SU-DHL-6 (cell line): ENCODE results near the gene MAB21L4.

Source experiments
- H2AFZ ChIP-seq: fragments of 200-600 bp; sonication (generic); 2 replicates; pipeline ENCODE4 v1.6.1; 2014; ENCODE audit warnings: low read depth, mild to moderate bottlenecking, moderate library complexity, mixed read lengths, antibody characterized with exemption, low read length; ENCODE audit not compliant: severe bottlenecking
- H3F3A ChIP-seq: fragments of 200-600 bp; shearing (Covaris generic); 2 replicates; pipeline ENCODE4 v1.6.0; 2016; ENCODE audit warnings: antibody characterized with exemption, mild to moderate bottlenecking; ENCODE audit not compliant: insufficient read depth
- H3K27ac ChIP-seq: fragments of 200-600 bp; sonication (generic); 2 replicates; pipeline ENCODE4 v1.5.1; 2016; ENCODE audit warnings: low read depth, mild to moderate bottlenecking, low read length, moderate library complexity, mixed read lengths
- H3K27me3 ChIP-seq: fragments of 200-600 bp; sonication (generic), shearing (Covaris generic); 2 replicates; pipeline ENCODE4 v1.6.0; 2014; ENCODE audit warnings: mild to moderate bottlenecking, low read length
- H3K36me3 ChIP-seq: fragments of 200-600 bp; sonication (generic); 2 replicates; pipeline ENCODE4 v1.6.1; 2014; ENCODE audit warnings: mild to moderate bottlenecking, low read length, mixed read lengths
- H3K4me2 ChIP-seq: fragments of 300-600, 200-600 bp; shearing (Covaris generic), sonication (generic); 2 replicates; pipeline ENCODE4 v1.6.0; 2014; ENCODE audit warnings: low read length, low read depth, mild to moderate bottlenecking; ENCODE audit not compliant: poor library complexity, severe bottlenecking
- H3K4me3 ChIP-seq: fragments of 200-600 bp; sonication (generic); 2 replicates; pipeline ENCODE4 v1.5.1; 2014; ENCODE audit warnings: antibody characterized with exemption, low read length, mild to moderate bottlenecking, mixed read lengths; ENCODE audit not compliant: insufficient read depth, poor library complexity, severe bottlenecking
- H3K79me2 ChIP-seq: fragments of 200-600 bp; sonication (generic); 2 replicates; pipeline ENCODE4 v1.6.1; 2014; ENCODE audit warnings: mild to moderate bottlenecking, low read length, moderate library complexity; ENCODE audit not compliant: insufficient read depth
- H3K9ac ChIP-seq: fragments of 200-600 bp; sonication (generic); 2 replicates; pipeline ENCODE4 v1.7.0; 2014; ENCODE audit warnings: mild to moderate bottlenecking, low read length
- H3K9me2 ChIP-seq: fragments of 200-600 bp; sonication (generic); replicated peaks from 2 replicates; pipeline ENCODE4 v1.6.1; 2014; ENCODE audit warnings: low read length; ENCODE audit not compliant: insufficient read depth
- H3K9me3 ChIP-seq: fragments of 200-600 bp; sonication (generic); 2 replicates; pipeline ENCODE4 v1.6.1; 2014; ENCODE audit warnings: low read length, mixed read lengths; ENCODE audit not compliant: insufficient read depth
- H4K20me1 ChIP-seq: fragments of 200-600 bp; sonication (generic); 2 replicates; pipeline ENCODE4 v1.6.1; 2014; ENCODE audit warnings: low read depth, mild to moderate bottlenecking, antibody characterized with exemption, low read length, moderate library complexity, mixed read lengths
- EZH2phosphoT487 ChIP-seq: fragments of 200-600 bp; sonication (generic), shearing (Covaris generic); conservative IDR thresholded peaks from 2 replicates; pipeline ENCODE4 v1.6.1; 2018; ENCODE audit warnings: mild to moderate bottlenecking, antibody characterized with exemption, low read length, moderate library complexity, mixed read lengths
- TF ChIP-seq, protein P1 (sequence below): fragments of 200-600 bp; sonication (generic); IDR thresholded peaks from one replicate; pipeline ENCODE4 v1.5.1; 2017; ENCODE audit warnings: antibody characterized with exemption, mild to moderate bottlenecking, low read length, moderate library complexity; ENCODE audit not compliant: insufficient read depth, poor library complexity, severe bottlenecking

Gene MAB21L4

DNA sequence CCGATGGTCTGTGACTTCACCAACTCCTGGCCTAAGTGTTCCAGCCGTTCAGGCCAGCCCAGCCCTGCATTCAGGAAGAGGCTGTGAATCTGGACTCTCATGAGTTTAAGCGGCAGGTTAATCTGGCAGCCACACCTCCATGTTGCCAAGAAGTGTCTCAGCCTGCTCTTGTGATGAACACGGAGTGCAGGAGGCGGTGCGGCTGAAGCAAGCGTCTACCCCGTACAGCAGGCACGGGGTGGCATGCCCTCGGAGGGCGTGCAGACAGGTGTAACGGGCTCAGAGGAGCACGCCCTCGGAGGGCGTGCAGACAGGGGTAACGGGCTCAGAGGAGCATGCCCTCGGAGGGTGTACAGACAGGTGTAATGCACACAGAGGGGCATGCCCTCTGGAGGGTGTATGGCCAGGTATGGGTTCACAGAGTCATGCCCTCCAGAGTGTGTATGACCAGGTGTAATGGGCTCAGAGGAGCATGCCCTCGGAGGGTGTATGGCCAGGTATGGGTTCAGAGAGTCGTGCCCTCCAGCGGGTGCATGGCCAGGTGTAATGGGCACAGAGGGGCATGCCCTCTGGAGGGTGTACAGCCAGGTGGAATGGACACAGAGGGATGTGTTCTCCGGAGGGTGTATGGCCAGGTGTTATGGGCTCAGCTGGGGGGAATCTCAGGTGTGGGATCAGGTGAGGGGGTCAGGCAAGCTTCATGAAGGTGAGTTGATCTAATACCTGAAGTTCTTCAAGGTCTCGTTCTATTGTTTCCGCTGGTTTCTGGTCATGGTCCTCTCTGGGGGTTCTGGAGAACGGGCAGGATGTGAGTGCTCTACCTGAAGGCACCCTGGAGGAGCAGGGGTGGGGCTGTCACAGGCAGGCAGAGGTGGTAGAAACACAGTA lies 32.8 kb upstream of the MAB21L4 start:
- Histone ChIP-seq H3K4me2 (no peak overlapping the region), H4K20me1 (no peaks in the 10 kb centered on the region), H3K9me2 (no peaks in the 10 kb centered on the region), H3K27ac (no peak overlapping the region), H3K27me3 (no peaks in the 10 kb centered on the region), H3K9me3 (no peaks in the 10 kb centered on the region), H3K9ac (no peak overlapping the region), H2AFZ (no peak overlapping the region), H3K79me2 (no peaks in the 10 kb centered on the region), H3F3A (no peaks in the 10 kb centered on the region), H3K36me3 (no peaks in the 10 kb centered on the region), H3K4me3 (no peak overlapping the region)
- TF ChIP-seq, protein P1, sequence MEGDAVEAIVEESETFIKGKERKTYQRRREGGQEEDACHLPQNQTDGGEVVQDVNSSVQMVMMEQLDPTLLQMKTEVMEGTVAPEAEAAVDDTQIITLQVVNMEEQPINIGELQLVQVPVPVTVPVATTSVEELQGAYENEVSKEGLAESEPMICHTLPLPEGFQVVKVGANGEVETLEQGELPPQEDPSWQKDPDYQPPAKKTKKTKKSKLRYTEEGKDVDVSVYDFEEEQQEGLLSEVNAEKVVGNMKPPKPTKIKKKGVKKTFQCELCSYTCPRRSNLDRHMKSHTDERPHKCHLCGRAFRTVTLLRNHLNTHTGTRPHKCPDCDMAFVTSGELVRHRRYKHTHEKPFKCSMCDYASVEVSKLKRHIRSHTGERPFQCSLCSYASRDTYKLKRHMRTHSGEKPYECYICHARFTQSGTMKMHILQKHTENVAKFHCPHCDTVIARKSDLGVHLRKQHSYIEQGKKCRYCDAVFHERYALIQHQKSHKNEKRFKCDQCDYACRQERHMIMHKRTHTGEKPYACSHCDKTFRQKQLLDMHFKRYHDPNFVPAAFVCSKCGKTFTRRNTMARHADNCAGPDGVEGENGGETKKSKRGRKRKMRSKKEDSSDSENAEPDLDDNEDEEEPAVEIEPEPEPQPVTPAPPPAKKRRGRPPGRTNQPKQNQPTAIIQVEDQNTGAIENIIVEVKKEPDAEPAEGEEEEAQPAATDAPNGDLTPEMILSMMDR = no peak
- no peak for TF ChIP-seq EZH2phosphoT487

DNA sequence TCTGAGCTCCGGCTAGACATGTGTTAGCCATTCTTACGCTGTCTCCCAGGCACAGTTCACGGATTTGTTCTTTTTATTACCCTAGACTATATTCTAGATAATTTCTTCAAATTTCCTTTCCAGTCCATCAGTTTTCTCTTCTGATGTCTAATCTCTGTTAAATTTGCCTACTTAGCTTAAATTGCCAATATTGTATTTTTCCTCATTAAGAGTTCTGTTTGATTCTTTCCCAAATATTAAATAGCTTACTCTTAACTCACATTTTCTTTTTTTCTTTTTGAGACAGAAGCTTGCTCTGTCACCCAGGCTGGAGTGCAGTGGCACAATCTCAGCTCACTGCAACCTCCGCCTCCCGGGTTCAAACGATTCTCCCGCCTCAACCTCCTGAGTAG lies 31.4 kb upstream of the MAB21L4 start:
- TF ChIP-seq, protein P1 = no peak
- no peak for TF ChIP-seq EZH2phosphoT487
- H3K4me3 ChIP-seq = no peak overlapping the region

DNA sequence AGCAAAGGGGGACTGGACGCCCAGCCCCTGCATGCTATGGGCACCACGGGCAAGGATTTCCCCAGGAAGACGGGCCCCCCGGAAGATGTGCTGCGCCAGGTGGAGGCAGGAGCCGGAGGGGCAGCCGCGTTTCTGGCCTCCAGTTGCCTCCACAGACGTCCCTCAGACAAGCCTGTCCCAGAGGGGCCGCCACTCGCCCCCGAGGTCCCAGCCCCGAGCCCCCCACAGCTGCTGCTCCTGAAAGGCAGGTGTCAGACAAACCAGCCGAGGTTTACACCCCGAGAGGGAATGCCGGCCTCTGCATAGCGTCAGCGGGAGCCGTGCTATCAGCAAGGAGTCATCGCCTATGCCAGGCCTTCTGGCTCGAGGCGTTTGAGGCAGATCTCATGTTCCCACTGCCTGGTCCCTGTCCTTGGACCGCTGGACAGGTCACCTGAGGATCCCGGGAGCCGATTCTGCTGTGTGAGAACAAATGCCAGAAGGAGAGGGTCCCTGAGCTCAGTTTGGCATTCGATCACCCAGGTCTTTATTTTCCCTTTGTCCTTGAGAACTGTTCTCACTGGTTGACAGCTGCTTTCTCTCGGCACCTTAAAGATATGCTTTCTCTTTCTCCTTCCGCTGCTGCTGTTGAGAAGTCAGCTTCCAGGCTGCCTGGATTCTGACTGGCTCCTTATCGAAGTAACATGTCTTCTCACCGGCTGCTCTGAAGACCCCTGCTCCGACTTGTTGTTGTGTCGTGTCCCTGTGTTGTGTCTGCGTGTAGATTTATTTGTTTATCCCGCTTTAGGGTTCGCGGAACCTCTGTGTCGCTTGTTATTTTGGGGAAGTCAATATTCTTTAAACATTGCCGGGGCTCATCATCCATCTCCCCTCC lies 30.8 kb upstream of the MAB21L4 start:
- H3K4me2 ChIP-seq = no peak overlapping the region
- no peaks in the 10 kb centered on the region for H3K9me2 ChIP-seq
- no peak overlapping the region for H3K27ac ChIP-seq
- H3K9me3 ChIP-seq = no peaks in the 10 kb centered on the region
- TF ChIP-seq, protein P1 = no peak
- no peak for TF ChIP-seq EZH2phosphoT487
- no peaks in the 10 kb centered on the region for H4K20me1 ChIP-seq
- H3K27me3 ChIP-seq = no peaks in the 10 kb centered on the region
- H3F3A ChIP-seq = no peaks in the 10 kb centered on the region
- no peaks in the 10 kb centered on the region for H3K79me2 ChIP-seq
- H3K4me3 ChIP-seq = no peak overlapping the region
- H2AFZ ChIP-seq = no peak overlapping the region
- no peaks in the 10 kb centered on the region for H3K36me3 ChIP-seq
- no peak overlapping the region for H3K9ac ChIP-seq

More for the DNA sequence above, 31.4 kb upstream of the MAB21L4 start:
- no peaks in the 10 kb centered on the region for H3K27me3 ChIP-seq
- no peak overlapping the region for H3K4me2 ChIP-seq
- H3K9me2 ChIP-seq = no peaks in the 10 kb centered on the region
- H3K27ac ChIP-seq = no peak overlapping the region
- no peaks in the 10 kb centered on the region for H3F3A ChIP-seq
- H3K79me2 ChIP-seq = no peaks in the 10 kb centered on the region
- H2AFZ ChIP-seq = no peak overlapping the region
- H3K36me3 ChIP-seq = no peaks in the 10 kb centered on the region
- H3K9me3 ChIP-seq = no peaks in the 10 kb centered on the region
- H4K20me1 ChIP-seq = no peaks in the 10 kb centered on the region
- no peak overlapping the region for H3K9ac ChIP-seq
